WTC11 (cell line): ENCODE measurements around the gene C5orf63.

Source experiments
- NR1H2 ChIP-seq: sonication (generic); formaldehyde crosslinking; IDR thresholded peaks from 2 replicates; pipeline ENCODE4 v1.9.0; 2021; ENCODE audit warnings: mild to moderate bottlenecking, moderate library complexity, missing genetic modification reagents
- TF ChIP-seq, protein P1 (sequence below): sonication (generic); formaldehyde crosslinking; IDR thresholded peaks from 2 replicates; pipeline ENCODE4 v1.8.0; 2022; ENCODE audit warnings: mild to moderate bottlenecking, missing genetic modification reagents
- TF ChIP-seq, protein P2 (sequence below): fragments of 200-600 bp; IDR thresholded peaks from 2 replicates; pipeline ENCODE4 v1.8.0; 2022; ENCODE audit warnings: antibody characterized with exemption
- TF ChIP-seq, protein P3 (sequence below): sonication (generic); formaldehyde crosslinking; IDR thresholded peaks from 2 replicates; pipeline ENCODE4 v1.8.0; 2022; ENCODE audit warnings: mild to moderate bottlenecking, missing genetic modification reagents

DNA sequence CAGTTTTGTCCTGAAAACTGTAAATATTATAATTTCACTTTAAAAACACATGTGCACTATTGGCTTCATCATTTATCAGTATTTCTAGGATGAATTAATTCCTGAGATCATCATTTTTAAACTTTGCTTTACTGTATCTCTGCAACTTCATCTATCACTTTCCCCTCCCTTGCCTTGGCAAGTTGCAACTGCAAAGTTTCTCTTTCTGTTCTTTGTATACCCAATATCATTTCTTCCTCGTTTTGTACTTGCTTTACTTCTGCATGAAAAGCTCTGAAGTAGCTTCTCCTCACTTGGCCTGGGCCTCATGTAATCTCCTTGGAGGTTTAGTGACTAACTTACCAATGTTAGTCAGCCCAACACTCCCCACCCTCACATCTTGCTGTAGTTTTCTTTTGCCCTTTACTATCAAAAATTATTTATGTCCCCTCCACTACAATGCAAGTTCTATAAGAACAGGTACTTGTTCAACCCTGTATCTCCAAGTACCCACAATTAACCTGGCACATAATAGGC, 12.8 kb downstream of the C5orf63 start:
- TF ChIP-seq, protein P1, sequence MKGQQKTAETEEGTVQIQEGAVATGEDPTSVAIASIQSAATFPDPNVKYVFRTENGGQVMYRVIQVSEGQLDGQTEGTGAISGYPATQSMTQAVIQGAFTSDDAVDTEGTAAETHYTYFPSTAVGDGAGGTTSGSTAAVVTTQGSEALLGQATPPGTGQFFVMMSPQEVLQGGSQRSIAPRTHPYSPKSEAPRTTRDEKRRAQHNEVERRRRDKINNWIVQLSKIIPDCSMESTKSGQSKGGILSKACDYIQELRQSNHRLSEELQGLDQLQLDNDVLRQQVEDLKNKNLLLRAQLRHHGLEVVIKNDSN (CRISPR knock-in tag): no peak
- TF ChIP-seq NR1H2: no peak
- TF ChIP-seq, protein P2, sequence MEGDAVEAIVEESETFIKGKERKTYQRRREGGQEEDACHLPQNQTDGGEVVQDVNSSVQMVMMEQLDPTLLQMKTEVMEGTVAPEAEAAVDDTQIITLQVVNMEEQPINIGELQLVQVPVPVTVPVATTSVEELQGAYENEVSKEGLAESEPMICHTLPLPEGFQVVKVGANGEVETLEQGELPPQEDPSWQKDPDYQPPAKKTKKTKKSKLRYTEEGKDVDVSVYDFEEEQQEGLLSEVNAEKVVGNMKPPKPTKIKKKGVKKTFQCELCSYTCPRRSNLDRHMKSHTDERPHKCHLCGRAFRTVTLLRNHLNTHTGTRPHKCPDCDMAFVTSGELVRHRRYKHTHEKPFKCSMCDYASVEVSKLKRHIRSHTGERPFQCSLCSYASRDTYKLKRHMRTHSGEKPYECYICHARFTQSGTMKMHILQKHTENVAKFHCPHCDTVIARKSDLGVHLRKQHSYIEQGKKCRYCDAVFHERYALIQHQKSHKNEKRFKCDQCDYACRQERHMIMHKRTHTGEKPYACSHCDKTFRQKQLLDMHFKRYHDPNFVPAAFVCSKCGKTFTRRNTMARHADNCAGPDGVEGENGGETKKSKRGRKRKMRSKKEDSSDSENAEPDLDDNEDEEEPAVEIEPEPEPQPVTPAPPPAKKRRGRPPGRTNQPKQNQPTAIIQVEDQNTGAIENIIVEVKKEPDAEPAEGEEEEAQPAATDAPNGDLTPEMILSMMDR: no peak
- TF ChIP-seq, protein P3, sequence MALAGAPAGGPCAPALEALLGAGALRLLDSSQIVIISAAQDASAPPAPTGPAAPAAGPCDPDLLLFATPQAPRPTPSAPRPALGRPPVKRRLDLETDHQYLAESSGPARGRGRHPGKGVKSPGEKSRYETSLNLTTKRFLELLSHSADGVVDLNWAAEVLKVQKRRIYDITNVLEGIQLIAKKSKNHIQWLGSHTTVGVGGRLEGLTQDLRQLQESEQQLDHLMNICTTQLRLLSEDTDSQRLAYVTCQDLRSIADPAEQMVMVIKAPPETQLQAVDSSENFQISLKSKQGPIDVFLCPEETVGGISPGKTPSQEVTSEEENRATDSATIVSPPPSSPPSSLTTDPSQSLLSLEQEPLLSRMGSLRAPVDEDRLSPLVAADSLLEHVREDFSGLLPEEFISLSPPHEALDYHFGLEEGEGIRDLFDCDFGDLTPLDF (CRISPR knock-in tag): no peak
